Neural crest cell (in vitro differentiated cells): ENCODE data around the gene LCN1. TPM values are rescaled to one million over a fixed set of nuclear protein-coding genes. Genes with fewer than 3 reads are reported as not detected.

Experiments used
- DNase-seq: peaks from one replicate; pipeline ENCODE4 v3.0.0; 2021; ENCODE audit warnings: low read depth, mixed read lengths, low spot score
- H3K27ac Mint-ChIP-seq: one replicate; pipeline ENCODE4 v1.8.0; 2021; ENCODE audit warnings: mild to moderate bottlenecking, mixed read lengths; ENCODE audit not compliant: unreplicated experiment
- H3K27me3 Mint-ChIP-seq: 2 replicates; pipeline ENCODE4 v1.8.0; 2021; ENCODE audit warnings: low read depth, mild to moderate bottlenecking, mixed read lengths
- H3K36me3 Mint-ChIP-seq: 2 replicates; pipeline ENCODE4 v1.8.0; 2021; ENCODE audit warnings: low read depth, mild to moderate bottlenecking, mixed read lengths
- H3K4me1 Mint-ChIP-seq: 2 replicates; pipeline ENCODE4 v1.8.0; 2021; ENCODE audit warnings: mixed read lengths
- H3K4me3 Mint-ChIP-seq: one replicate; pipeline ENCODE4 v1.8.0; 2021; ENCODE audit warnings: mild to moderate bottlenecking, mixed read lengths
- H3K9me3 Mint-ChIP-seq: 2 replicates; pipeline ENCODE4 v1.8.0; 2021; ENCODE audit warnings: mixed read lengths
- CTCF ChIP-seq: fragments of 200-600 bp; sonication (generic); conservative IDR thresholded peaks from 2 replicates; pipeline ENCODE4 v1.5.0; 2021; ENCODE audit warnings: antibody characterized with exemption, mild to moderate bottlenecking
- long read RNA-seq: library from polyadenylated mRNA; unstranded; transcript quantifications from one replicate; pipeline ENCODE4 v2.0.0, GENCODE V29; 2020
- total RNA-seq: library from RNA; stranded (reverse); gene quantifications from 2 replicates; pipeline ENCODE4 v1.2.1, GENCODE V29; 2021

LCN1 gene
- not detected in 2 replicates for total RNA-seq
- long read RNA-seq = 0 reads

- no peaks in the 10 kb centered on the region for H3K9me3 Mint-ChIP-seq
- DNase-seq = no peak
- no peaks in the 10 kb centered on the region for H3K36me3 Mint-ChIP-seq
- H3K27ac Mint-ChIP-seq = no peak within 1 kb of the TSS
- no peak within 1 kb of the TSS for H3K4me3 Mint-ChIP-seq
- H3K4me1 Mint-ChIP-seq = peaks cover 17% of the 10 kb centered on the region
- no peak for TF ChIP-seq CTCF
- no peaks in the 10 kb centered on the region for H3K27me3 Mint-ChIP-seq
These were observed at the start of gene LCN1 for GRCh38 chr9:135520916-135521607. LCN1 (plus strand) TSS chr9:135521440; CDS start chr9:135521498, 58 bp downstream.

- Mint-ChIP-seq H3K4me3 (peak overlapping the region; percentile 17), H3K27ac (peak overlapping the region; percentile 70), H3K4me1 (peaks cover 16% of the 10 kb centered on the region), H3K9me3 (no peaks in the 10 kb centered on the region), H3K27me3 (no peaks in the 10 kb centered on the region), H3K36me3 (no peaks in the 10 kb centered on the region)
- TF ChIP-seq CTCF = no peak
- peak; percentile 41 for DNase-seq
These were observed 49.2 kb upstream of the LCN1 start for GRCh38 chr9:135471791-135472640.

- Mint-ChIP-seq H3K27me3 (no peaks in the 10 kb centered on the region), H3K4me3 (no peak overlapping the region), H3K27ac (no peak overlapping the region), H3K4me1 (peaks cover 27% of the 10 kb centered on the region), H3K36me3 (no peaks in the 10 kb centered on the region), H3K9me3 (no peaks in the 10 kb centered on the region)
- no peak for DNase-seq
- no peak for TF ChIP-seq CTCF
These were observed 47.2 kb upstream of the LCN1 start for GRCh38 chr9:135473972-135474543.

GRCh38 chr9:135474915-135475314, 46.3 kb upstream of the LCN1 start:
- DNase-seq = peak; percentile 65
- H3K36me3 Mint-ChIP-seq = no peaks in the 10 kb centered on the region
- H3K9me3 Mint-ChIP-seq = no peaks in the 10 kb centered on the region
- peaks cover 27% of the 10 kb centered on the region for H3K4me1 Mint-ChIP-seq
- no peak overlapping the region for H3K4me3 Mint-ChIP-seq
- H3K27me3 Mint-ChIP-seq = no peaks in the 10 kb centered on the region
- no peak overlapping the region for H3K27ac Mint-ChIP-seq
- TF ChIP-seq CTCF = peak; percentile 66

- H3K4me1 Mint-ChIP-seq = peaks cover 24% of the 10 kb centered on the region
These were observed 44.5 kb upstream of the LCN1 start for GRCh38 chr9:135476561-135477355.

More at GRCh38 chr9:135476561-135477355, 44.5 kb upstream of the LCN1 start:
- DNase-seq = no peak
- no peak overlapping the region for H3K27ac Mint-ChIP-seq
- H3K4me3 Mint-ChIP-seq = peak overlapping the region; percentile 72
- no peak for TF ChIP-seq CTCF
- no peaks in the 10 kb centered on the region for H3K27me3 Mint-ChIP-seq
- H3K36me3 Mint-ChIP-seq = no peaks in the 10 kb centered on the region
- no peaks in the 10 kb centered on the region for H3K9me3 Mint-ChIP-seq
